Vagina (tissue), 2 donors: Measurements from ENCODE around the gene ZNF385B.

Experiments
- CTCF ChIP-seq, 3 experiments: fragments of 450-650 bp in 2 of 3; fragments of 200-600 bp in 1 of 3; sonication (generic) in 1 of 3; IDR thresholded peaks; one replicate each; pipeline ENCODE4 v1.5.1; 2017 to 2019; ENCODE audit warnings: antibody characterized with exemption in 3 of 3, mild to moderate bottlenecking in 2 of 3, moderate library complexity in 2 of 3
- POLR2A ChIP-seq, 2 donors: fragments of 450-650 bp; IDR thresholded peaks; one replicate each; pipeline ENCODE4 v1.6.1; 2017; ENCODE audit warnings: antibody characterized with exemption in 2 of 2, mild to moderate bottlenecking in 2 of 2, moderate library complexity in 2 of 2

GRCh38 chr2:179454443-179455171, 406.8 kb downstream of the ZNF385B start:
- TF ChIP-seq POLR2A (IDR thresholded peaks at IDR 0.05) (no peak), CTCF (IDR thresholded peaks at IDR 0.05) (no peak)
